H9 (cell line): ENCODE data around the gene VEGFB. TPM values are rescaled to one million over a fixed set of nuclear protein-coding genes. Genes with fewer than 3 reads are reported as not detected.

Experiments
- DNase-seq: peaks from one replicate; pipeline ENCODE4 v3.0.0-alpha.2; 2017
- H2AFZ ChIP-seq: one replicate; pipeline ENCODE4 v1.6.1; 2013; ENCODE audit warnings: mild to moderate bottlenecking, low read length, control low read depth, moderate library complexity
- H2AK5ac ChIP-seq: 2 replicates; pipeline ENCODE4 v1.6.1; 2013; ENCODE audit warnings: low read length, control low read depth, mixed read lengths; ENCODE audit not compliant: insufficient read length
- H2BK120ac ChIP-seq: one replicate; pipeline ENCODE4 v1.6.1; 2013; ENCODE audit warnings: low read depth, mild to moderate bottlenecking, low read length, control low read depth, inconsistent platforms; ENCODE audit not compliant: poor library complexity, severe bottlenecking
- H2BK12ac ChIP-seq: 2 replicates; pipeline ENCODE4 v1.6.1; 2013; ENCODE audit warnings: low read length, control low read depth, mixed read lengths, low read depth; ENCODE audit not compliant: insufficient read length
- H2BK15ac ChIP-seq: 2 replicates; pipeline ENCODE4 v1.6.1; 2013; ENCODE audit warnings: low read depth, low read length, control low read depth
- H2BK20ac ChIP-seq: one replicate; pipeline ENCODE4 v1.6.1; 2013; ENCODE audit warnings: low read depth, mild to moderate bottlenecking, low read length, control low read depth, inconsistent platforms; ENCODE audit not compliant: poor library complexity, severe bottlenecking
- H2BK5ac ChIP-seq: 2 replicates; pipeline ENCODE4 v1.6.1; 2013; ENCODE audit warnings: low read length, control low read depth, mixed read lengths; ENCODE audit not compliant: insufficient read length
- H3K14ac ChIP-seq: 2 replicates; pipeline ENCODE4 v1.6.1; 2013; ENCODE audit warnings: low read length, control low read depth; ENCODE audit not compliant: insufficient read depth
- H3K18ac ChIP-seq: 2 replicates; pipeline ENCODE4 v1.6.1; 2013; ENCODE audit warnings: low read depth, mild to moderate bottlenecking, mixed read lengths, low read length, control low read depth; ENCODE audit not compliant: insufficient read length
- H3K23ac ChIP-seq: 2 replicates; pipeline ENCODE4 v1.6.1; 2013; ENCODE audit warnings: low read length, control low read depth, mixed read lengths, low read depth; ENCODE audit not compliant: insufficient read length
- H3K23me2 ChIP-seq: 2 replicates; pipeline ENCODE4 v1.6.1; 2013; ENCODE audit warnings: low read depth, mild to moderate bottlenecking, mixed read lengths, low read length, control low read depth; ENCODE audit not compliant: insufficient read length, poor library complexity, severe bottlenecking
- H3K27ac ChIP-seq: 2 replicates; pipeline ENCODE4 v1.5.1; 2013; ENCODE audit warnings: low read length, control low read depth, mixed read lengths, low read depth; ENCODE audit not compliant: insufficient read length
- H3K27me3 ChIP-seq: 2 replicates; pipeline ENCODE4 v1.6.1; 2013; ENCODE audit warnings: low read length, control low read depth, inconsistent platforms; ENCODE audit not compliant: insufficient read depth
- H3K4ac ChIP-seq: 2 replicates; pipeline ENCODE4 v1.6.1; 2013; ENCODE audit warnings: low read depth, mild to moderate bottlenecking, control low read depth, inconsistent platforms, low read length, moderate library complexity
- H3K4me1 ChIP-seq: 2 replicates; pipeline ENCODE4 v1.6.1; 2013; ENCODE audit warnings: low read length, control low read depth, inconsistent platforms; ENCODE audit not compliant: insufficient read depth
- H3K4me2 ChIP-seq: 2 replicates; pipeline ENCODE4 v1.6.1; 2013; ENCODE audit warnings: low read length, control low read depth, mixed read lengths; ENCODE audit not compliant: insufficient read length, insufficient read depth
- H3K56ac ChIP-seq: 2 replicates; pipeline ENCODE4 v1.6.1; 2013; ENCODE audit warnings: low read depth, mild to moderate bottlenecking, mixed read lengths, low read length, control low read depth; ENCODE audit not compliant: insufficient read length
- H3K79me1 ChIP-seq: 2 replicates; pipeline ENCODE4 v1.6.1; 2013; ENCODE audit warnings: low read depth, mild to moderate bottlenecking, moderate library complexity, low read length, control low read depth, inconsistent platforms; ENCODE audit not compliant: insufficient read depth, poor library complexity, severe bottlenecking
- H3K79me2 ChIP-seq: 2 replicates; pipeline ENCODE4 v1.6.1; 2013; ENCODE audit warnings: low read length, control low read depth, inconsistent platforms; ENCODE audit not compliant: insufficient read depth
- H3K9ac ChIP-seq: 2 replicates; pipeline ENCODE4 v1.6.1; 2013; ENCODE audit warnings: low read length, control low read depth, mixed read lengths; ENCODE audit not compliant: insufficient read length; ENCODE audit errors: extremely low read depth
- H3K9me3 ChIP-seq: one replicate; pipeline ENCODE4 v1.6.1; 2013; ENCODE audit warnings: low read depth, low read length, inconsistent platforms; ENCODE audit not compliant: control insufficient read depth
- H3T11ph ChIP-seq: one replicate; pipeline ENCODE4 v1.6.1; 2013; ENCODE audit warnings: mild to moderate bottlenecking, low read length, control low read depth, inconsistent platforms
- H4K20me1 ChIP-seq: one replicate; pipeline ENCODE4 v1.6.1; 2013; ENCODE audit not compliant: control insufficient read depth, insufficient read length, insufficient read depth
- H4K5ac ChIP-seq: 2 replicates; pipeline ENCODE4 v1.6.1; 2013; ENCODE audit warnings: low read depth, mild to moderate bottlenecking, mixed read lengths, low read length, control low read depth; ENCODE audit not compliant: insufficient read length
- H4K8ac ChIP-seq: replicated peaks from 2 replicates; pipeline ENCODE4 v1.6.1; 2013; ENCODE audit warnings: low read length, control low read depth, mixed read lengths, low read depth; ENCODE audit not compliant: insufficient read length
- H4K91ac ChIP-seq: 2 replicates; pipeline ENCODE4 v1.6.1; 2013; ENCODE audit warnings: low read depth, mild to moderate bottlenecking, moderate library complexity, mixed read lengths, low read length, control low read depth; ENCODE audit not compliant: insufficient read length
- H3K27ac Mint-ChIP-seq, 3 experiments: 2 replicates in 2 of 3; 3 replicates in 1 of 3; pipeline ENCODE4 v1.8.0; 2020 to 2021; ENCODE audit warnings: mixed read lengths in 3 of 3, mild to moderate bottlenecking in 1 of 3, moderate library complexity in 1 of 3
- H3K27me3 Mint-ChIP-seq: 2 replicates; pipeline ENCODE4 v1.8.0; 2021; ENCODE audit warnings: low read depth, mild to moderate bottlenecking, moderate library complexity, mixed read lengths
- H3K36me3 Mint-ChIP-seq, 3 experiments: 2 replicates in 2 of 3; 3 replicates in 1 of 3; pipeline ENCODE4 v1.8.0; 2020 to 2021; ENCODE audit warnings: low read depth in 3 of 3, mixed read lengths in 3 of 3; ENCODE audit not compliant: insufficient read depth in 1 of 3
- H3K4me1 Mint-ChIP-seq, 2 experiments: 2 replicates each; pipeline ENCODE4 v1.8.0; 2020; ENCODE audit warnings: mixed read lengths in 2 of 2
- H3K4me3 Mint-ChIP-seq, 2 experiments: 2 replicates in 1 of 2; 3 replicates in 1 of 2; pipeline ENCODE4 v1.8.0; 2020 to 2021; ENCODE audit warnings: mild to moderate bottlenecking in 2 of 2, mixed read lengths in 2 of 2, moderate library complexity in 1 of 2
- H3K9me3 Mint-ChIP-seq, 2 experiments: 2 replicates in 1 of 2; 3 replicates in 1 of 2; pipeline ENCODE4 v1.8.0; 2020; ENCODE audit warnings: mild to moderate bottlenecking in 2 of 2, mixed read lengths in 2 of 2, moderate library complexity in 1 of 2
- CTCF ChIP-seq: fragments of 200-600 bp; sonication (generic); conservative IDR thresholded peaks from 3 replicates; pipeline ENCODE4 v1.8.0; 2021; ENCODE audit warnings: antibody characterized with exemption, mild to moderate bottlenecking
- WGBS: extraction: QIAGEN DNeasy Blood & Tissue Kit; methylation state at CpG from one replicate; pipeline ENCODE4 v1.1.7; 2013; ENCODE audit warnings: missing lambda C conversion rate, low lambda C conversion rate, mixed read lengths; ENCODE audit not compliant: insufficient read length; ENCODE audit errors: extremely low coverage; 5-methylcytosine and 5-hydroxymethylcytosine counted together
- total RNA-seq: library from RNA; stranded (reverse); gene quantifications from 2 replicates; pipeline ENCODE4 v1.2.1, GENCODE V29; 2021

The VEGFB gene
- total RNA-seq, 1 experiment from 2014 or later, result 57.7 TPM

DNA sequence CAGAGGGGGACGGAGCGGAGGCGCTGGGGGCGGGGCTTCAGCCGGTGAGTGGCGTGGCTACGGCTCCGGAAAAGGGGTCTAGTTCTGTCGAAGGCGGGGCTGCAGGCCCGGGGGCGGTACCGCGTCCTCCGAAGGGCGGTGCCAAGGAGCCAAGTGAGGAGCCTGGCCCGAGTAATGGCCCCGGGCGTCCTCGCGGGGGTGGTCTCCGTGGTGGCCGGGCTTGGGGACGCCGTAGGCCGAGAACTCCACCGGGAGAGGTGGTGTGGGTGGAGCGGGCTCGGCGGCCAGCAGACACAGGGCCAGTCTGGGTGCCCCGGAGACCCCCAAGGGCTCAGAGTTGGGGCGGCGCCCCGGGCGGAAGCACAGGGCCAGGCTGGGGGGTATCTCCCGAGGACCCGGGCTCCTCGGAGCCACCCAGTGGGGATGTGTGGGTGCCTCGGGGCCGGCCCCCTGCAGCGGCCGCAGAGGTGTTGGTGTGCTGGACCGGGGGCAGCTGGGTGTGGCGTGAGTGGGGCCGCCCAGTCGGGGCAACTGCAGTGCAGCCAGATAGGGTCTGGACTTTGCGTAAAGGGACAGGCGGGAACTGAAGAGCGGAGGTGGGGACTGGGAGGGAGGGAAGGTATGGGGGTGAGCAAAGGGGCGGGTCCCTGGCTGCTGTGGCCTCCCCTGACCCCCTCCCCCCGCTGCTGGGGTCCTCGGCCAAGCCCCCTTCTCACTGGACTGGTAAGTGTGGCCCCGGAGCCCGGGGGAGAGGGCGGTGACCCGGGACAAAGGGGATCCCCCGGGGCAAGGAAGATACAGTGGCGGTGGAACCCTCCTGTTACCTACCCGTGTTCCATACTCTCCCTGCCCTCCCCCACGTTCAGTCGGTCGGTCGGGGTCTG, 7.3 kb downstream of the VEGFB start:
- H4K20me1 ChIP-seq, result no peaks in the 10 kb centered on the region
- no peak overlapping the region for H4K5ac ChIP-seq
- no peak overlapping the region for H3K23ac ChIP-seq
- peaks cover 22 to 28% of the 10 kb centered on the region in 2 experiments for H3K4me1 Mint-ChIP-seq
- H2BK15ac ChIP-seq, result no peak overlapping the region
- peak overlapping the region; percentile 85 to 93 for H3K4me3 Mint-ChIP-seq
- peaks cover 13 to 45% (median 26%) of the 10 kb centered on the region in 3 experiments for H3K36me3 Mint-ChIP-seq
- peak overlapping the region; percentile 26 for H3K9ac ChIP-seq
- peaks cover 16% of the 10 kb centered on the region for H3K23me2 ChIP-seq
- H2AFZ ChIP-seq, result no peak overlapping the region
- no peak overlapping the region for H4K8ac ChIP-seq
- H3K56ac ChIP-seq, result no peak overlapping the region
- H3K79me2 ChIP-seq, result peaks cover 9% of the 10 kb centered on the region; the same call in 1 of the 2 replicates
- H3K27ac Mint-ChIP-seq, result peak overlapping the region in 2 of 3 experiments; percentile 93 to 99; a peak in 4 of 7 replicates
- H3K79me1 ChIP-seq, result no peaks in the 10 kb centered on the region
- no CpG with 5 or more reads among the region's 63 CpGs for WGBS
- H3K9me3 Mint-ChIP-seq, result no peaks in the 10 kb centered on the region
- no peaks in the 10 kb centered on the region for H3K4me1 ChIP-seq
- peak overlapping the region; percentile 81 for H3K4me2 ChIP-seq
- no peak overlapping the region; the same call in 1 of the 2 replicates for H3K14ac ChIP-seq
- no peaks in the 10 kb centered on the region for H3K9me3 ChIP-seq
- H3T11ph ChIP-seq, result no peak overlapping the region
- H2BK120ac ChIP-seq, result no peak overlapping the region
- no peak overlapping the region for H4K91ac ChIP-seq
- TF ChIP-seq CTCF, result no peak
- no peak overlapping the region for H2AK5ac ChIP-seq
- H3K27me3 Mint-ChIP-seq, result no peaks in the 10 kb centered on the region
- H3K18ac ChIP-seq, result no peak overlapping the region
- H2BK5ac ChIP-seq, result no peak overlapping the region
- H3K4ac ChIP-seq, result no peak overlapping the region
- H3K27me3 ChIP-seq, result no peaks in the 10 kb centered on the region
- no peak overlapping the region for H3K27ac ChIP-seq
- peak; percentile 75 for DNase-seq
- no peak overlapping the region for H2BK20ac ChIP-seq
- H2BK12ac ChIP-seq, result no peak overlapping the region
